Activated B cell treated with CpG ODN at 0.5 μM for 24 hours (primary cell): ENCODE data around the gene NFKBIL1. TPM values are rescaled to one million over a fixed set of nuclear protein-coding genes. Genes with fewer than 3 reads are reported as not detected.
A peak's percentile ranks its signal among the peaks of the same experiment; 100 is the strongest.

ENCODE experiments used
- ATAC-seq: fragments of 200-7000 bp; cut with Tn5 transposase; one replicate; pipeline ENCODE4 v1.10.0; 2021; ENCODE audit warnings: low read depth, mild to moderate bottlenecking, moderate library complexity
- CTCF ChIA-PET: fragments of 350-600 bp; sonication (Branson Sonifier 250); formaldehyde crosslinking; loops from one replicate; lab custom pipeline; 2021; ENCODE audit warnings: antibody characterized with exemption; lab: Charles Lee
- POLR2A ChIA-PET: fragments of 350-600 bp; sonication (Branson Sonifier 250); formaldehyde crosslinking; loops from one replicate; lab custom pipeline; 2021; ENCODE audit warnings: antibody characterized with exemption; lab: Charles Lee
- DNase-seq: peaks from one replicate; pipeline ENCODE4 v3.0.0; 2022
- H3K27ac Mint-ChIP-seq: one replicate; pipeline ENCODE4 v1.8.0; 2020; ENCODE audit warnings: mixed read lengths
- H3K27me3 Mint-ChIP-seq: one replicate; pipeline ENCODE4 v1.8.0; 2021; ENCODE audit warnings: mixed read lengths
- H3K36me3 Mint-ChIP-seq: one replicate; pipeline ENCODE4 v1.8.0; 2021; ENCODE audit warnings: low read depth, mixed read lengths
- H3K4me1 Mint-ChIP-seq: one replicate; pipeline ENCODE4 v1.8.0; 2021; ENCODE audit warnings: mixed read lengths
- H3K4me3 Mint-ChIP-seq: one replicate; pipeline ENCODE4 v1.8.0; 2020; ENCODE audit warnings: mild to moderate bottlenecking, mixed read lengths
- H3K9me3 Mint-ChIP-seq: one replicate; pipeline ENCODE4 v1.8.0; 2020; ENCODE audit warnings: mixed read lengths
- CTCF ChIP-seq: fragments of 200-600 bp; IDR thresholded peaks from one replicate; pipeline ENCODE4 v1.8.0; 2022; ENCODE audit warnings: antibody characterized with exemption, mild to moderate bottlenecking
- intact Hi-C: fragments of 100-400 bp; cut with micrococcal nuclease; formaldehyde crosslinking; loops from one replicate; pipeline ENCODE4 v1.15.1; 2024
- total RNA-seq: library from RNA; stranded (reverse); gene quantifications from 2 replicates; pipeline ENCODE4 v1.2.3, GENCODE V29; 2022

The NFKBIL1 gene
- total RNA-seq, 1 donor from 2014 or later: 16.7 TPM

- ChIA-PET POLR2A (interaction anchor here (0.7 to 9.2 kb wide), 14 partner anchors 9 to 340 kb away, joined by 3 to 580 read pairs (median 13); partner anchors contain the start of genes ABHD16A, ATP6V1G2, BAG6 and C6orf47), CTCF (interaction anchor here (21.5 to 25.8 kb wide), 2 partner anchors 21 to 40 kb away, joined by 611 to 773 read pairs; partner anchors contain the start of genes LST1, LTA, LTB and NCR3)
- intact Hi-C loops: no loop called here
- Mint-ChIP-seq H3K4me3 (peak overlapping the region; percentile 83), H3K9me3 (no peaks in the 10 kb centered on the region), H3K4me1 (peaks cover 78% of the 10 kb centered on the region), H3K27ac (peak overlapping the region; percentile 30), H3K36me3 (peaks cover 13% of the 10 kb centered on the region), H3K27me3 (no peaks in the 10 kb centered on the region)
- TF ChIP-seq CTCF: no peak
- DNase-seq (no peak), ATAC-seq (no peak)
Observed at GRCh38 chr6:31557443-31558317, 10.3 kb downstream of the NFKBIL1 start.

- ChIA-PET POLR2A (interaction anchor here (1.0 to 9.2 kb wide), 13 partner anchors 7 to 274 kb away, joined by 4 to 580 read pairs (median 19); partner anchors contain the start of genes ATP6V1G2, BAG6, C6orf47 and DDX39B), CTCF (interaction anchor here (21.5 to 25.8 kb wide), 2 partner anchors 20 to 40 kb away, joined by 611 to 773 read pairs; partner anchors contain the start of genes LST1, LTA, LTB and NCR3)
- Mint-ChIP-seq H3K27ac (peak overlapping the region; percentile 94), H3K36me3 (peaks cover 16% of the 10 kb centered on the region), H3K4me3 (peak overlapping the region; percentile 83), H3K9me3 (no peaks in the 10 kb centered on the region), H3K4me1 (peaks cover 84% of the 10 kb centered on the region), H3K27me3 (no peaks in the 10 kb centered on the region)
- ATAC-seq (no peak), DNase-seq (no peak)
- intact Hi-C loops: no loop called here
- no peak for TF ChIP-seq CTCF
Observed at GRCh38 chr6:31558318-31558625, 10.9 kb downstream of the NFKBIL1 start.

- ChIA-PET POLR2A (interaction anchor here (0.6 to 9.2 kb wide), 17 partner anchors 8 to 304 kb away, joined by 3 to 580 read pairs (median 8); partner anchors contain the start of genes ABHD16A, ATP6V1G2, BAG6 and C6orf47), CTCF (interaction anchor here (2.1 to 25.8 kb wide), 3 partner anchors 9 to 39 kb away, joined by 20 to 773 read pairs (median 611); partner anchors contain the start of genes LST1, LTA, LTB and NCR3)
- intact Hi-C loops: loop anchor here (1.0 kb wide), 2 partner anchors 12 to 21 kb away; partner anchors contain the start of gene NFKBIL1
- ATAC-seq: peak; percentile 43
- H3K4me3 Mint-ChIP-seq: peak overlapping the region; percentile 83
- peaks cover 20% of the 10 kb centered on the region for H3K36me3 Mint-ChIP-seq
- H3K4me1 Mint-ChIP-seq: peaks cover 90% of the 10 kb centered on the region
- no peaks in the 10 kb centered on the region for H3K9me3 Mint-ChIP-seq
- no peaks in the 10 kb centered on the region for H3K27me3 Mint-ChIP-seq
- DNase-seq: peak; percentile 58
- H3K27ac Mint-ChIP-seq: peak overlapping the region; percentile 94
- no peak for TF ChIP-seq CTCF
Observed at GRCh38 chr6:31558631-31559500, 11.5 kb downstream of the NFKBIL1 start.

GRCh38 chr6:31559606-31559957 lies 12.2 kb downstream of the NFKBIL1 start:
- H3K27me3 Mint-ChIP-seq: no peaks in the 10 kb centered on the region
- H3K4me1 Mint-ChIP-seq: peaks cover 89% of the 10 kb centered on the region
- no peaks in the 10 kb centered on the region for H3K9me3 Mint-ChIP-seq
- peak overlapping the region; percentile 83 for H3K4me3 Mint-ChIP-seq
- ChIA-PET CTCF (interaction anchor here (1.0 to 25.8 kb wide), 4 partner anchors 9 to 38 kb away, joined by 3 to 773 read pairs (median 316); partner anchors contain the start of genes LST1, LTA, LTB and NCR3), POLR2A (interaction anchor here (0.6 to 9.2 kb wide), 18 partner anchors 9 to 1412 kb away, joined by 3 to 580 read pairs (median 8); partner anchors contain the start of genes ABHD16A, ATP6V1G2, BAG6 and C6orf47)
- H3K36me3 Mint-ChIP-seq: peaks cover 21% of the 10 kb centered on the region
- no peak for DNase-seq
- peak overlapping the region; percentile 94 for H3K27ac Mint-ChIP-seq
- ATAC-seq: peak; percentile 5
- intact Hi-C loops: loop anchor here (1.0 kb wide), 2 partner anchors 12 to 21 kb away; partner anchors contain the start of gene NFKBIL1
- TF ChIP-seq CTCF: no peak
